ENCODE results near the gene KRTAP10-9. TPM values are rescaled to one million over a fixed set of nuclear protein-coding genes. Genes with fewer than 3 reads are reported as not detected.

The KRTAP10-9 gene
- total and polyA plus RNA-seq, 2 of the 8 experiments (the other 6 are each of a cell fraction or from before 2014, with no cell fraction given) = not detected

DNA sequence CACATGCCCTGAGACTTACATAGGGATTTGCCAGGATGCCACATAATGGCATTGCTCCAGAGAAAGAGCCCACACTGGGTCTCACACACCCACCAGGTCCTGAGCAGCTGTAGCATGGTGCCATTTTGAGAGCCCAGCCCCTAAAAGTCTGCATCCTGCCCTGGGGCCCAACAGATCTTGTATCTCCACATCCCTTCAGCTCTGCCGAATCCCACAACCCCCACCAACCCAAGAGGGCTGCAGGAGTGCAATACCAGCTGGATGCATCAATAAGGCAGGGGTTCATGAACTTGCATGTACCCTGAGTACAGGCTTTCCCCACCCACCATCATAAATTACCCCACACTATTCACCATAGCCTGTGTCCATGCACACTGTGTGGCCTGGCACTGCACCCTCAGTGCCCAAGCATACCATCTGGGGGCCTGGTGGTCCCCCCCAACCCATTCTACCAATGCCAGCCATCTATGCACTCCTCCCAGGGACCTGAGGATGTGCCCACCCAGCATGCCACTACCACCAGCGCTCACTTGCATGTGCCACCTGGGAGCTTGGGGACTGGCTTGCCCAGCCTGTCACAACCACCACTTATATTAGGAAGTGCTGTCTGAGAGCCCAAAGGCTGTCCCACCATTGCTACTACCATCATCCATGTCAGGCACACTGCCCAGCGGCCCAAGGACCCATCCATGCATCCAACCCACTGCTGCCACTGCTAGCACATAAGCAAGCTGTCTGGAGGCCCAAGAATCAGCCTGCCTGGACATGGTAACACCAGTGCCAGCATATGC lies 43.9 kb downstream of the KRTAP10-9 start:
- peak overlapping the region; percentile 39; the same call in 1 of the 2 replicates for H2BK12ac ChIP-seq (ENCODE audit: low read depth, low read length)
- CTCF ChIA-PET (ENCODE audit: partially characterized antibody) = interaction anchor here (1.3 kb wide), 1 partner anchor 23 kb away, joined by 4 read pairs; no protein-coding TSS in a partner anchor
- no peaks in the 10 kb centered on the region for H4K20me1 ChIP-seq (replicated peaks in 1 of 2; ENCODE audit: control insufficient read depth in 1 of 2, insufficient read depth in 2 of 2, low read length in 2 of 2)
- no peak overlapping the region for H2BK120ac ChIP-seq (replicated peaks; ENCODE audit: low read depth, low read length)
- no peak overlapping the region for H3K9ac ChIP-seq (replicated peaks in 1 of 4; ENCODE audit: extremely low read depth in 1 of 4, low read depth in 3 of 4, low read length in 3 of 4)
- H4K8ac ChIP-seq (ENCODE audit: extremely low read depth, insufficient read depth, low read length) = no peak overlapping the region; the same call in 1 of the 2 replicates
- no peak overlapping the region for H3K27ac ChIP-seq (ENCODE audit: low read depth, low read length)
- no peak overlapping the region for H4K5ac ChIP-seq (ENCODE audit: insufficient read length, low read depth, low read length)
- no peak overlapping the region for H2BK15ac ChIP-seq (ENCODE audit: low read length)
- no peak overlapping the region for H2BK5ac ChIP-seq (ENCODE audit: low read depth, low read length)
- peak overlapping the region; percentile 65 for H4K91ac ChIP-seq (replicated peaks; ENCODE audit: insufficient read length, low read length)
- H3K4me3 ChIP-seq (ENCODE audit: extremely low read depth in 1 of 4, insufficient read depth in 2 of 4, low read depth in 3 of 4, low read length in 4 of 4) = no peak overlapping the region
- H3K23me2 ChIP-seq (ENCODE audit: low read depth, low read length) = no peaks in the 10 kb centered on the region
- FAIRE-seq (no peak), DNase-seq (ENCODE audit: low read depth in 1 of 2, low spot score in 2 of 2) (no peak)
- H3K79me2 ChIP-seq (ENCODE audit: control insufficient read depth in 1 of 2, insufficient read depth in 2 of 2, low read length in 2 of 2) = no peaks in the 10 kb centered on the region; a peak in 1 of 4 replicates
- H3K79me1 ChIP-seq (ENCODE audit: low read depth, low read length) = no peaks in the 10 kb centered on the region
- no peak overlapping the region for H3K4ac ChIP-seq (replicated peaks; ENCODE audit: insufficient read length, low read depth, low read length)
- H3K4me1 ChIP-seq (replicated peaks in 1 of 4; ENCODE audit: control insufficient read depth in 3 of 4, insufficient read depth in 4 of 4, low read length in 3 of 4) = no peaks in the 10 kb centered on the region
- no peak overlapping the region for H3K56ac ChIP-seq (replicated peaks; ENCODE audit: insufficient read length, low read depth, low read length)
- POLR2A ChIA-PET (ENCODE audit: partially characterized antibody) = no interaction called here
- no peak overlapping the region for H2AFZ ChIP-seq (ENCODE audit: low read length)
- no peaks in the 10 kb centered on the region for H3K36me3 ChIP-seq (ENCODE audit: control insufficient read depth in 2 of 4, insufficient read depth in 4 of 4, low read length in 3 of 4)
- H3K18ac ChIP-seq (ENCODE audit: extremely low read depth, low read length) = no peak overlapping the region
- peaks cover 19 to 24% of the 10 kb centered on the region in 2 experiments for H3K9me3 ChIP-seq (ENCODE audit: insufficient read depth in 2 of 2, low read depth in 1 of 2, low read length in 1 of 2)
- H3K4me2 ChIP-seq (ENCODE audit: insufficient read depth in 1 of 2, low read depth in 2 of 2, low read length in 2 of 2) = no peak overlapping the region
- H3K23ac ChIP-seq (ENCODE audit: insufficient read length) = no peak overlapping the region
- no peaks in the 10 kb centered on the region for H3K27me3 ChIP-seq (replicated peaks in 1 of 4; ENCODE audit: control insufficient read depth in 3 of 4, extremely low read depth in 1 of 4, insufficient read depth in 3 of 4, low read length in 3 of 4)
- no peak overlapping the region for H3K14ac ChIP-seq (ENCODE audit: insufficient read length)
- H2AK5ac ChIP-seq (ENCODE audit: low read depth, low read length) = no peak overlapping the region
- 90% methylated on average over 3 of the region's 3 CpGs; no CpG with 5 or more reads in 1 of the 2 experiments for WGBS, 2 experiments (ENCODE audit: extremely low coverage in 1 of 2, insufficient coverage in 1 of 2, insufficient read length in 1 of 2, insufficient replicate concordance in 2 of 2, low coverage in 1 of 2, low lambda C conversion rate in 2 of 2, missing lambda C conversion rate in 1 of 2)
- H2BK20ac ChIP-seq (ENCODE audit: low read length) = no peak overlapping the region
- TF ChIP-seq JUN (IDR thresholded peaks at IDR 0.05; ENCODE audit: low read depth, low read length) (no peak), SAP30 (IDR thresholded peaks at IDR 0.05; ENCODE audit: insufficient read depth, insufficient replicate concordance, low read length) (no peak), RAD21 (IDR thresholded peaks at IDR 0.05 in 1 of 2, conservative IDR thresholded peaks at IDR 0.05 in 1 of 2; ENCODE audit: low read depth in 2 of 2, low read length in 2 of 2) (no peak), TAF1 (IDR thresholded peaks at IDR 0.05; ENCODE audit: low read depth, low read length) (no peak), CBX8 (IDR thresholded peaks at IDR 0.05; ENCODE audit: borderline replicate concordance, low read depth, low read length) (no peak), BACH1 (IDR thresholded peaks at IDR 0.05; ENCODE audit: low read length) (no peak), PHF8 (conservative IDR thresholded peaks at IDR 0.05; ENCODE audit: low read depth, low read length) (no peak), KDM4A (IDR thresholded peaks at IDR 0.05; ENCODE audit: low read depth, low read length, severe bottlenecking) (no peak), SRF (IDR thresholded peaks at IDR 0.05; ENCODE audit: low read depth, low read length) (no peak), SP1 (IDR thresholded peaks at IDR 0.05; ENCODE audit: low read depth, low read length) (no peak), BCL11A (IDR thresholded peaks at IDR 0.05; ENCODE audit: low read depth in 2 of 2, low read length in 2 of 2) (no peak), CHD2 (IDR thresholded peaks at IDR 0.05; ENCODE audit: low read length) (no peak), SIRT6 (IDR thresholded peaks at IDR 0.05; ENCODE audit: low read length) (no peak)

All from H1 (cell line).